A673 (cell line): ENCODE measurements around the gene RASA3. TPM values are rescaled to one million over a fixed set of nuclear protein-coding genes. Genes with fewer than 3 reads are reported as not detected.

Experiments used
- BruUV-seq: library from RNA; stranded (reverse); fragments of 400-500 nt; replicated peaks from 2 replicates; lab custom pipeline; 2021; lab: Mats Ljungman, UMichigan
- CTCF ChIA-PET: fragments of 300-600 bp; sonication (Branson Sonifier 250); formaldehyde crosslinking; loops from one replicate; lab custom pipeline; 2022; ENCODE audit warnings: antibody characterized with exemption; lab: Charles Lee
- POLR2A ChIA-PET: fragments of 300-600 bp; sonication (Branson Sonifier 250); formaldehyde crosslinking; loops from one replicate; lab custom pipeline; 2022; ENCODE audit warnings: antibody characterized with exemption; ENCODE audit not compliant: low non-redundant PET; lab: Charles Lee
- DNase-seq: peaks from one replicate; pipeline ENCODE4 v3.0.0-alpha.2; 2015; ENCODE audit warnings: low spot score
- H3K27ac ChIP-seq: fragments of 200-600 bp; sonication (generic); 2 replicates; pipeline ENCODE4 v1.5.1; 2016; ENCODE audit warnings: mixed run types, low read depth, mild to moderate bottlenecking, mixed read lengths, antibody characterized with exemption, low read length; ENCODE audit not compliant: poor library complexity, severe bottlenecking
- H3K27me3 ChIP-seq: fragments of 200-600 bp; sonication (generic); replicated peaks from 2 replicates; pipeline ENCODE4 v1.6.1; 2017; ENCODE audit warnings: mixed run types, low read depth, mild to moderate bottlenecking, mixed read lengths, antibody characterized with exemption, low read length; ENCODE audit not compliant: insufficient read depth, poor library complexity
- H3K36me3 ChIP-seq: fragments of 200-600 bp; sonication (generic); 2 replicates; pipeline ENCODE4 v1.6.1; 2016; ENCODE audit warnings: mixed run types, mild to moderate bottlenecking, mixed read lengths, antibody characterized with exemption, low read length; ENCODE audit not compliant: insufficient read depth, poor library complexity, severe bottlenecking
- H3K4me1 ChIP-seq: fragments of 200-600 bp; sonication (generic); 2 replicates; pipeline ENCODE4 v1.6.1; 2017; ENCODE audit warnings: mixed run types, mild to moderate bottlenecking, mixed read lengths, antibody characterized with exemption, low read length; ENCODE audit not compliant: insufficient read depth, poor library complexity, severe bottlenecking
- H3K4me3 ChIP-seq: fragments of 200-600 bp; sonication (generic); 2 replicates; pipeline ENCODE4 v1.5.1; 2016; ENCODE audit warnings: low read depth, mixed run types, mild to moderate bottlenecking, mixed read lengths, low read length; ENCODE audit not compliant: poor library complexity, severe bottlenecking
- H3K9me3 ChIP-seq: fragments of 200-600 bp; sonication (generic); 2 replicates; pipeline ENCODE4 v1.6.1; 2016; ENCODE audit warnings: mixed run types, low read depth, mild to moderate bottlenecking, mixed read lengths, antibody characterized with exemption, low read length; ENCODE audit not compliant: poor library complexity, severe bottlenecking
- CTCF ChIP-seq: fragments of 300-800, 200-600 bp; sonication (generic); conservative IDR thresholded peaks from 2 replicates; pipeline ENCODE4 v1.5.1; 2017; ENCODE audit warnings: low read depth, mild to moderate bottlenecking, antibody characterized with exemption, low read length, moderate library complexity, mixed read lengths
- EZH2 ChIP-seq: fragments of 200-600 bp; sonication (generic); IDR thresholded peaks from 2 replicates; pipeline ENCODE4 v1.6.1; 2017; ENCODE audit warnings: borderline replicate concordance, low read depth, mild to moderate bottlenecking, mixed read lengths, antibody characterized with exemption, low read length; ENCODE audit not compliant: poor library complexity, severe bottlenecking
- intact Hi-C: fragments of 100-400 bp; cut with micrococcal nuclease; formaldehyde crosslinking; loops from one replicate; pipeline ENCODE4 v1.10.0; 2022; ENCODE audit not compliant: unreplicated experiment
- total RNA-seq: library from RNA; stranded (reverse); gene quantifications from 2 replicates; pipeline ENCODE4 v1.2.3, GENCODE V29; 2021

Gene RASA3
- total RNA-seq, 1 experiment from 2014 or later, result 22.1 TPM

GRCh38 chr13:114080739-114081561, 51.5 kb downstream of the RASA3 start:
- TF ChIP-seq CTCF (no peak), EZH2 (no peak)
- DNase-seq, result no peak
- Histone ChIP-seq H3K4me1 (peaks cover 5% of the 10 kb centered on the region), H3K36me3 (no peaks in the 10 kb centered on the region), H3K9me3 (no peaks in the 10 kb centered on the region), H3K27me3 (no peaks in the 10 kb centered on the region), H3K4me3 (no peak overlapping the region), H3K27ac (no peak overlapping the region)
- ChIA-PET POLR2A (no interaction called here), CTCF (no interaction called here)
- intact Hi-C loops, result no loop called here
- no TSS peak for BruUV-seq

- H3K4me3 ChIP-seq, result no peak overlapping the region
- H3K36me3 ChIP-seq, result no peaks in the 10 kb centered on the region
- peaks cover 5% of the 10 kb centered on the region for H3K4me1 ChIP-seq
- TF ChIP-seq CTCF, result no peak
- no peak for TF ChIP-seq EZH2
- no peaks in the 10 kb centered on the region for H3K9me3 ChIP-seq
- no peak overlapping the region for H3K27ac ChIP-seq
- DNase-seq, result no peak
- no peaks in the 10 kb centered on the region for H3K27me3 ChIP-seq
- intact Hi-C loops, result no loop called here
- BruUV-seq, result no TSS peak
- CTCF ChIA-PET, result no interaction called here
- POLR2A ChIA-PET, result no interaction called here
Observed at GRCh38 chr13:114079601-114080536, 52.6 kb downstream of the RASA3 start.

GRCh38 chr13:114078461-114079451, 53.7 kb downstream of the RASA3 start:
- intact Hi-C loops, result no loop called here
- Histone ChIP-seq H3K36me3 (no peaks in the 10 kb centered on the region), H3K27me3 (no peaks in the 10 kb centered on the region), H3K27ac (no peak overlapping the region), H3K4me3 (no peak overlapping the region), H3K4me1 (peaks cover 5% of the 10 kb centered on the region), H3K9me3 (no peaks in the 10 kb centered on the region)
- no TSS peak for BruUV-seq
- TF ChIP-seq CTCF (no peak), EZH2 (no peak)
- ChIA-PET POLR2A (no interaction called here), CTCF (no interaction called here)
- DNase-seq, result no peak
